Gastrocnemius medialis (tissue), 4 donors: ENCODE data around the gene FHIP1B. TPM values are rescaled to one million over a fixed set of nuclear protein-coding genes. Genes with fewer than 3 reads are reported as not detected.

ENCODE experiments used
- ATAC-seq, 2 donors: fragments of 150-250 bp; one replicate each; pipeline ENCODE4 v1.9.1; 2016
- DNase-seq, 2 donors: peaks; one replicate each; pipeline ENCODE4 v3.0.0-alpha.2; 2019
- H3K27ac ChIP-seq, 4 donors: fragments of 200-600 bp; sonication (generic); 1 replicate in 1 of 4; 2 replicates in 3 of 4; pipeline ENCODE4 v1.5.1; 2016 to 2018; ENCODE audit warnings: mild to moderate bottlenecking in 2 of 4, moderate library complexity in 1 of 4
- H3K27me3 ChIP-seq, 3 donors: fragments of 200-600 bp; sonication (generic) in 2 of 3; 1 replicate in 1 of 3; 2 replicates in 2 of 3; pipeline versions ENCODE4 v1.5.1 to v1.6.0; 2016 to 2019; ENCODE audit warnings: mild to moderate bottlenecking in 1 of 3, moderate library complexity in 1 of 3
- H3K36me3 ChIP-seq, 2 donors: fragments of 200-600 bp; sonication (generic) in 1 of 2; one replicate each; pipeline ENCODE4 v1.5.1; 2017 to 2018
- H3K4me1 ChIP-seq, 2 donors: fragments of 200-600 bp; sonication (generic) in 1 of 2; one replicate each; pipeline ENCODE4 v1.5.1; 2016 to 2017; ENCODE audit warnings: mild to moderate bottlenecking in 2 of 2
- H3K4me3 ChIP-seq, 4 donors: fragments of 200-600 bp; sonication (generic) in 3 of 4; 1 replicate in 1 of 4; 2 replicates in 3 of 4; pipeline ENCODE4 v1.5.1; 2016 to 2019; ENCODE audit warnings: mild to moderate bottlenecking in 2 of 4
- H3K9me3 ChIP-seq, 3 donors: fragments of 200-600 bp; sonication (generic) in 2 of 3; 1 replicate in 1 of 3; 2 replicates in 2 of 3; pipeline ENCODE4 v1.5.1; 2016 to 2019
- CTCF ChIP-seq, 5 experiments: fragments of 450-650 bp in 3 of 5; fragments of 200-600 bp in 2 of 5; sonication (generic) in 2 of 5; IDR thresholded peaks in 4 of 5; conservative IDR thresholded peaks in 1 of 5; 1 replicate in 4 of 5; 2 replicates in 1 of 5; pipeline ENCODE4 v1.5.1; 2016 to 2019; ENCODE audit warnings: antibody characterized with exemption in 5 of 5, mild to moderate bottlenecking in 3 of 5, moderate library complexity in 3 of 5
- POLR2A ChIP-seq, 2 donors: fragments of 450-650 bp; IDR thresholded peaks; one replicate each; pipeline ENCODE4 v1.6.1; 2017; ENCODE audit warnings: antibody characterized with exemption in 2 of 2, mild to moderate bottlenecking in 2 of 2, moderate library complexity in 2 of 2
- in situ Hi-C, 4 donors: fragments of 200-750 bp; cut with MboI; loops; one replicate each; pipeline versions ENCODE4 v1.15.0 to v1.8.0; 2017; ENCODE audit warnings: low sequenced_read_pairs in 4 of 4
- intact Hi-C: fragments of 100-400 bp; cut with DNase I; formaldehyde crosslinking; loops from one replicate; pipeline ENCODE4 v1.15.1; 2023; ENCODE audit warnings: low total_unique reads
- total RNA-seq, 4 donors: library from RNA; depleted of rRNA; stranded (reverse); fragments of >200 nt; gene quantifications; one replicate each; pipeline versions ENCODE4 v1.1.0 to v1.2.3, GENCODE V29; 2016

Gene FHIP1B
- total RNA-seq, 4 donors from 2014 or later = 23.9 to 41.7 (median 33.9) TPM

- in situ Hi-C loops = no loop called here
These were observed 25.8 kb upstream of the FHIP1B start for GRCh38 chr11:6260207-6260726.

GRCh38 chr11:6258571-6259081 is 24.2 kb upstream of the FHIP1B start:
- Histone ChIP-seq H3K9me3 (no peaks in the 10 kb centered on the region), H3K4me1 (peaks cover 6 to 9% of the 10 kb centered on the region in 2 donors), H3K4me3 (peak overlapping the region; percentile 49 to 57 (median 52)), H3K27me3 (peaks cover 30 to 38% (median 31%) of the 10 kb centered on the region in 3 donors), H3K27ac (no peak overlapping the region), H3K36me3 (no peaks in the 10 kb centered on the region)
- ATAC-seq (no peak), DNase-seq (no peak)
- TF ChIP-seq POLR2A (IDR thresholded peaks at IDR 0.05) (no peak), CTCF (IDR thresholded peaks at IDR 0.05 in 4 of 5, conservative IDR thresholded peaks at IDR 0.05 in 1 of 5) (no peak)
- intact Hi-C loops = no loop called here
- in situ Hi-C loops = no loop called here

More at GRCh38 chr11:6260207-6260726, 25.8 kb upstream of the FHIP1B start:
- DNase-seq (no peak), ATAC-seq (no peak)
- H3K36me3 ChIP-seq = no peaks in the 10 kb centered on the region
- H3K27me3 ChIP-seq = peaks cover 30 to 38% (median 31%) of the 10 kb centered on the region in 3 donors
- no peaks in the 10 kb centered on the region for H3K9me3 ChIP-seq
- no peak for TF ChIP-seq POLR2A (IDR thresholded peaks at IDR 0.05)
- TF ChIP-seq CTCF (IDR thresholded peaks at IDR 0.05 in 4 of 5, conservative IDR thresholded peaks at IDR 0.05 in 1 of 5) = no peak
- no peak overlapping the region for H3K27ac ChIP-seq
- H3K4me3 ChIP-seq = peak overlapping the region in 1 of 4 donors; percentile 57
- intact Hi-C loops = no loop called here
- peaks cover 6 to 9% of the 10 kb centered on the region in 2 donors for H3K4me1 ChIP-seq

GRCh38 chr11:6258141-6258540 is 23.7 kb upstream of the FHIP1B start:
- in situ Hi-C loops (no loop called here), intact Hi-C loops (no loop called here)
- Histone ChIP-seq H3K9me3 (no peaks in the 10 kb centered on the region), H3K27me3 (peaks cover 30 to 38% (median 31%) of the 10 kb centered on the region in 3 donors), H3K27ac (no peak overlapping the region), H3K4me3 (no peak overlapping the region), H3K36me3 (no peaks in the 10 kb centered on the region), H3K4me1 (peaks cover 6 to 9% of the 10 kb centered on the region in 2 donors)
- DNase-seq = no peak
- TF ChIP-seq POLR2A (IDR thresholded peaks at IDR 0.05) (no peak), CTCF (IDR thresholded peaks at IDR 0.05 in 4 of 5, conservative IDR thresholded peaks at IDR 0.05 in 1 of 5) (no peak)
- ATAC-seq = no peak

GRCh38 chr11:6253197-6253596 is 18.8 kb upstream of the FHIP1B start:
- intact Hi-C loops (no loop called here), in situ Hi-C loops (loop anchor here in 1 of 4 donors (5.0 kb wide), 1 partner anchor 99 kb away; no protein-coding TSS in a partner anchor)
- no peaks in the 10 kb centered on the region for H3K9me3 ChIP-seq
- no peaks in the 10 kb centered on the region for H3K4me1 ChIP-seq
- H3K27ac ChIP-seq = no peak overlapping the region
- peaks cover 7 to 14% (median 12%) of the 10 kb centered on the region in 3 donors for H3K27me3 ChIP-seq
- no peak for ATAC-seq
- DNase-seq = no peak
- TF ChIP-seq CTCF (IDR thresholded peaks at IDR 0.05 in 4 of 5, conservative IDR thresholded peaks at IDR 0.05 in 1 of 5) = no peak
- no peaks in the 10 kb centered on the region for H3K36me3 ChIP-seq
- no peak overlapping the region for H3K4me3 ChIP-seq
